Fibroblast of lung (primary cell): ENCODE data around the gene SEMA3B. TPM values are rescaled to one million over a fixed set of nuclear protein-coding genes. Genes with fewer than 3 reads are reported as not detected.

Experiments used
- DNase-seq, 2 donors: peaks; one replicate each; pipeline versions ENCODE4 v3.0.0 to v3.0.0-alpha.2; 2010; ENCODE audit warnings: low read depth in 2 of 2
- H2AFZ ChIP-seq: 2 replicates; pipeline ENCODE4 v1.5.1; 2012; ENCODE audit warnings: low read length, control low read depth, inconsistent platforms
- H3K27ac ChIP-seq: 2 replicates; pipeline ENCODE4 v1.5.1; 2011; ENCODE audit warnings: low read length, control low read depth; ENCODE audit not compliant: insufficient read depth
- H3K27me3 ChIP-seq: 2 replicates; pipeline ENCODE4 v1.5.1; 2011; ENCODE audit warnings: mild to moderate bottlenecking, low read length; ENCODE audit not compliant: control insufficient read depth, insufficient read depth
- H3K36me3 ChIP-seq: 2 replicates; pipeline ENCODE4 v1.5.1; 2011; ENCODE audit warnings: low read length; ENCODE audit not compliant: control insufficient read depth, insufficient read depth
- H3K4me1 ChIP-seq: 2 replicates; pipeline ENCODE4 v1.5.1; 2011; ENCODE audit warnings: low read length; ENCODE audit not compliant: control insufficient read depth, insufficient read depth; ENCODE audit errors: extremely low read depth
- H3K4me2 ChIP-seq: 2 replicates; pipeline ENCODE4 v1.5.1; 2011; ENCODE audit warnings: low read length, control low read depth; ENCODE audit not compliant: insufficient read depth; ENCODE audit errors: extremely low read depth
- H3K4me3 ChIP-seq, 4 experiments: fragments of 200-600 bp in 1 of 4; sonication (generic) in 1 of 4; replicated peaks in 1 of 4; 2 replicates each; pipeline ENCODE4 v1.5.1; 2011 to 2016; ENCODE audit warnings: low read length in 4 of 4, low read depth in 3 of 4, mild to moderate bottlenecking in 3 of 4, control low read depth in 2 of 4, inconsistent platforms in 1 of 4, mixed read lengths in 1 of 4; ENCODE audit not compliant: insufficient read depth in 1 of 4; ENCODE audit errors: control extremely low read depth in 1 of 4
- H3K79me2 ChIP-seq: 2 replicates; pipeline ENCODE4 v1.5.1; 2012; ENCODE audit warnings: mild to moderate bottlenecking, low read length, inconsistent platforms; ENCODE audit not compliant: control insufficient read depth, insufficient read depth
- H3K9ac ChIP-seq: 2 replicates; pipeline ENCODE4 v1.5.1; 2011; ENCODE audit warnings: mild to moderate bottlenecking, low read length, control low read depth; ENCODE audit not compliant: insufficient read depth
- H3K9me3 ChIP-seq: 2 replicates; pipeline ENCODE4 v1.5.1; 2012; ENCODE audit warnings: low read depth, low read length; ENCODE audit not compliant: control insufficient read depth, insufficient read depth
- H4K20me1 ChIP-seq: 2 replicates; pipeline ENCODE4 v1.5.1; 2011; ENCODE audit warnings: low read length; ENCODE audit not compliant: control insufficient read depth, insufficient read depth; ENCODE audit errors: extremely low read depth
- CTCF ChIP-seq, 2 donors: IDR thresholded peaks in 1 of 2; conservative IDR thresholded peaks in 1 of 2; 1 replicate in 1 of 2; 2 replicates in 1 of 2; pipeline ENCODE4 v1.5.1; 2011 to 2012; ENCODE audit warnings: low read length in 2 of 2, control low read depth in 1 of 2, inconsistent platforms in 1 of 2, low read depth in 1 of 2, mild to moderate bottlenecking in 1 of 2
- EZH2 ChIP-seq: IDR thresholded peaks from 2 replicates; pipeline ENCODE4 v1.5.1; 2012; ENCODE audit warnings: low read length, control low read depth, mild to moderate bottlenecking; ENCODE audit errors: missing control alignments
- polyA plus RNA-seq, 2 donors: library from polyadenylated mRNA; depleted of rRNA in 1 of 2; stranded (reverse) in 1 of 2; unstranded in 1 of 2; fragments of >200 nt; gene quantifications; 2 replicates each; pipeline ENCODE4 v1.2.1, GENCODE V29; 2011 to 2012; ENCODE audit warnings: missing spikeins in 1 of 2
- total RNA-seq: library from RNA; depleted of rRNA; stranded (reverse); fragments of >200 nt; gene quantifications from 2 replicates; pipeline ENCODE4 v1.2.1, GENCODE V29; 2014

The SEMA3B gene
- total and polyA plus RNA-seq, 2 donors (not counting 1 experiment from before 2014, with no cell fraction given), result 23.5 to 85.2 TPM

- H3K4me1 ChIP-seq, result peaks cover 8% of the 10 kb centered on the region
- peaks cover 5% of the 10 kb centered on the region for H3K79me2 ChIP-seq
- no peaks in the 10 kb centered on the region for H4K20me1 ChIP-seq
- no peaks in the 10 kb centered on the region for H3K36me3 ChIP-seq
- H2AFZ ChIP-seq, result no peak overlapping the region
- no peak overlapping the region for H3K27ac ChIP-seq
- no peak overlapping the region for H3K9ac ChIP-seq
- H3K27me3 ChIP-seq, result no peaks in the 10 kb centered on the region
- no peak for TF ChIP-seq CTCF (conservative IDR thresholded peaks at IDR 0.05 in 1 of 2, IDR thresholded peaks at IDR 0.05 in 1 of 2; ENCODE audit: low read depth in 1 of 2, low read length in 2 of 2)
- no peak for TF ChIP-seq EZH2
- no peak for DNase-seq
- no peak overlapping the region for H3K4me3 ChIP-seq
- H3K4me2 ChIP-seq, result no peak overlapping the region
- H3K9me3 ChIP-seq, result no peaks in the 10 kb centered on the region
Observed at GRCh38 chr3:50231581-50231980, 37.4 kb upstream of the SEMA3B start.

GRCh38 chr3:50232303-50232702 is 36.6 kb upstream of the SEMA3B start:
- Histone ChIP-seq H4K20me1 (no peaks in the 10 kb centered on the region), H2AFZ (no peak overlapping the region), H3K79me2 (peaks cover 13% of the 10 kb centered on the region), H3K4me3 (no peak overlapping the region), H3K9me3 (no peaks in the 10 kb centered on the region), H3K36me3 (no peaks in the 10 kb centered on the region), H3K9ac (no peak overlapping the region), H3K27me3 (no peaks in the 10 kb centered on the region), H3K4me1 (peaks cover 8% of the 10 kb centered on the region), H3K27ac (no peak overlapping the region), H3K4me2 (no peak overlapping the region)
- TF ChIP-seq EZH2, result no peak
- no peak for TF ChIP-seq CTCF (conservative IDR thresholded peaks at IDR 0.05 in 1 of 2, IDR thresholded peaks at IDR 0.05 in 1 of 2; ENCODE audit: low read depth in 1 of 2, low read length in 2 of 2)
- DNase-seq, result no peak

GRCh38 chr3:50233176-50233575 is 35.8 kb upstream of the SEMA3B start:
- Histone ChIP-seq H3K27ac (no peak overlapping the region), H3K79me2 (peaks cover 21% of the 10 kb centered on the region), H3K27me3 (no peaks in the 10 kb centered on the region), H3K4me2 (no peak overlapping the region), H2AFZ (no peak overlapping the region), H3K9ac (no peak overlapping the region), H3K9me3 (no peaks in the 10 kb centered on the region), H3K4me3 (no peak overlapping the region), H4K20me1 (no peaks in the 10 kb centered on the region), H3K4me1 (peaks cover 9% of the 10 kb centered on the region), H3K36me3 (peaks cover 2% of the 10 kb centered on the region)
- no peak for TF ChIP-seq CTCF (conservative IDR thresholded peaks at IDR 0.05 in 1 of 2, IDR thresholded peaks at IDR 0.05 in 1 of 2; ENCODE audit: low read depth in 1 of 2, low read length in 2 of 2)
- TF ChIP-seq EZH2, result no peak
- DNase-seq, result no peak
